Small intestine (tissue), 16 donors: ENCODE measurements around the gene TMSB4X. TPM values are rescaled to one million over a fixed set of nuclear protein-coding genes. Genes with fewer than 3 reads are reported as not detected.
A peak's percentile ranks its signal among the peaks of the same experiment; 100 is the strongest.

Experiments used
- DNase-seq, 2 donors: peaks; one replicate each; pipeline versions ENCODE4 v3.0.0 to v3.0.0-alpha.2; 2013
- FAIRE-seq: peaks from 2 replicates; lab custom pipeline; 2012; peaks lifted over from hg19 to GRCh38; lab: Jason Lieb, UNC
- H3K27ac ChIP-seq, 3 donors: one replicate each; pipeline ENCODE4 v1.5.1; 2013; ENCODE audit warnings: low read length in 2 of 3, mild to moderate bottlenecking in 2 of 3, control low read depth in 1 of 3, inconsistent platforms in 1 of 3, low read depth in 1 of 3, moderate library complexity in 1 of 3
- H3K27me3 ChIP-seq, 3 donors: one replicate each; pipeline ENCODE4 v1.6.1; 2013; ENCODE audit warnings: low read length in 3 of 3, inconsistent platforms in 1 of 3; ENCODE audit not compliant: control insufficient read depth in 3 of 3, insufficient read depth in 3 of 3
- H3K36me3 ChIP-seq, 3 donors: one replicate each; pipeline ENCODE4 v1.6.1; 2013; ENCODE audit warnings: low read length in 3 of 3, inconsistent platforms in 1 of 3, low read depth in 1 of 3, mild to moderate bottlenecking in 1 of 3, moderate library complexity in 1 of 3; ENCODE audit not compliant: control insufficient read depth in 3 of 3, insufficient read depth in 2 of 3
- H3K4me1 ChIP-seq, 3 donors: one replicate each; pipeline ENCODE4 v1.6.1; 2013; ENCODE audit warnings: low read length in 2 of 3, inconsistent platforms in 1 of 3, low read depth in 1 of 3, mild to moderate bottlenecking in 1 of 3, moderate library complexity in 1 of 3; ENCODE audit not compliant: control insufficient read depth in 3 of 3, insufficient read depth in 2 of 3
- H3K4me3 ChIP-seq, 3 donors: one replicate each; pipeline ENCODE4 v1.5.1; 2013; ENCODE audit warnings: low read length in 3 of 3, control low read depth in 1 of 3, inconsistent platforms in 1 of 3, low read depth in 1 of 3, mild to moderate bottlenecking in 1 of 3, moderate library complexity in 1 of 3
- H3K9me3 ChIP-seq, 2 donors: one replicate each; pipeline ENCODE4 v1.6.1; 2013; ENCODE audit warnings: low read depth in 1 of 2, low read length in 1 of 2; ENCODE audit not compliant: control insufficient read depth in 2 of 2, insufficient read depth in 1 of 2
- WGBS, 3 donors: extraction: QIAGEN DNeasy Blood & Tissue Kit; methylation state at CpG; one replicate each; pipeline ENCODE4 v1.1.7; 2013; 5-methylcytosine and 5-hydroxymethylcytosine counted together
- long read RNA-seq, 10 donors: transcript quantifications; one replicate each; lab custom pipeline, GENCODE V29; 2026
- polyA plus RNA-seq, 4 donors: library from polyadenylated mRNA; stranded (reverse) in 3 of 4; unstranded in 1 of 4; fragments of 200-250 nt in 3 of 4; fragments of 120-200 nt in 1 of 4; gene quantifications; one replicate each; pipeline versions ENCODE4 v1.2.1 to v1.2.3, GENCODE V29; 2013
- donor health status: healthy with polysubstance abuse.
- donor health status: control.
- donor health status: control.
- donor health status: Bipolar disorder and iron deficiency.
- donor health status: healthy.

The TMSB4X gene
- 1,000 to 10,000 TPM; 2,435 to 6,707 (median 4,378) TPM for polyA plus RNA-seq
- long read RNA-seq, donor 1, transcript TMSB4X-203 (2 exons, 1,702 nt): minor isoform, 1,857 of 5,996 reads
- long read RNA-seq, donor 1, transcript TMSB4X-204 (3 exons, 628 nt): major isoform, 4,037 of 5,996 reads
- long read RNA-seq, donor 1, partial matches to known transcripts: 19 of 5,996 reads
- long read RNA-seq, donor 1, other reads (novel, unspliced or antisense): 82 of 5,996 reads
- long read RNA-seq, donor 2, transcript TMSB4X-204 (3 exons, 628 nt): major isoform, 926 of 1,351 reads
- long read RNA-seq, donor 2, transcript TMSB4X-203 (2 exons, 1,702 nt): minor isoform, 407 of 1,351 reads
- long read RNA-seq, donor 2, partial matches to known transcripts: 5 of 1,351 reads
- long read RNA-seq, donor 2, other reads (novel, unspliced or antisense): 12 of 1,351 reads
- long read RNA-seq, donor 3, transcript TMSB4X-203 (2 exons, 1,702 nt): minor isoform, 1,164 of 2,853 reads
- long read RNA-seq, donor 3, transcript TMSB4X-204 (3 exons, 628 nt): major isoform, 1,648 of 2,853 reads
- long read RNA-seq, donor 3, partial matches to known transcripts: 12 of 2,853 reads
- long read RNA-seq, donor 3, other reads (novel, unspliced or antisense): 27 of 2,853 reads
- long read RNA-seq, donor 4, transcript TMSB4X-204 (3 exons, 628 nt): major isoform, 89 of 149 reads
- long read RNA-seq, donor 4, transcript TMSB4X-203 (2 exons, 1,702 nt): minor isoform, 54 of 149 reads
- long read RNA-seq, donor 4, partial matches to known transcripts: 6 of 149 reads
- long read RNA-seq, donor 4, other reads (novel, unspliced or antisense): 0 of 149 reads
- long read RNA-seq, donor 5, transcript TMSB4X-203 (2 exons, 1,702 nt): minor isoform, 202 of 632 reads
- long read RNA-seq, donor 5, transcript TMSB4X-204 (3 exons, 628 nt): major isoform, 429 of 632 reads
- long read RNA-seq, donor 5, partial matches to known transcripts: 0 of 632 reads
- long read RNA-seq, donor 5, other reads (novel, unspliced or antisense): 0 of 632 reads
- long read RNA-seq, donor 6, transcript TMSB4X-203 (2 exons, 1,702 nt): minor isoform, 791 of 2,049 reads
- long read RNA-seq, donor 6, transcript TMSB4X-204 (3 exons, 628 nt): major isoform, 1,229 of 2,049 reads
- long read RNA-seq, donor 6, partial matches to known transcripts: 7 of 2,049 reads
- long read RNA-seq, donor 6, other reads (novel, unspliced or antisense): 22 of 2,049 reads
- long read RNA-seq, donor 7, transcript TMSB4X-203 (2 exons, 1,702 nt): minor isoform, 1,236 of 3,379 reads
- long read RNA-seq, donor 7, transcript TMSB4X-204 (3 exons, 628 nt): major isoform, 2,110 of 3,379 reads
- long read RNA-seq, donor 7, partial matches to known transcripts: 9 of 3,379 reads
- long read RNA-seq, donor 7, other reads (novel, unspliced or antisense): 24 of 3,379 reads
- long read RNA-seq, donor 8, transcript TMSB4X-204 (3 exons, 628 nt): major isoform, 216 of 343 reads
- long read RNA-seq, donor 8, transcript TMSB4X-203 (2 exons, 1,702 nt): minor isoform, 127 of 343 reads
- long read RNA-seq, donor 8, partial matches to known transcripts: 0 of 343 reads
- long read RNA-seq, donor 8, other reads (novel, unspliced or antisense): 0 of 343 reads
- long read RNA-seq, donor 9, transcript TMSB4X-204 (3 exons, 628 nt): major isoform, 453 of 751 reads
- long read RNA-seq, donor 9, transcript TMSB4X-203 (2 exons, 1,702 nt): minor isoform, 298 of 751 reads
- long read RNA-seq, donor 9, partial matches to known transcripts: 0 of 751 reads
- long read RNA-seq, donor 9, other reads (novel, unspliced or antisense): 0 of 751 reads
- long read RNA-seq, donor 10, transcript TMSB4X-204 (3 exons, 628 nt): major isoform, 3,354 of 5,053 reads
- long read RNA-seq, donor 10, transcript TMSB4X-203 (2 exons, 1,702 nt): minor isoform, 1,643 of 5,053 reads
- long read RNA-seq, donor 10, partial matches to known transcripts: 21 of 5,053 reads
- long read RNA-seq, donor 10, other reads (novel, unspliced or antisense): 34 of 5,053 reads

DNA sequence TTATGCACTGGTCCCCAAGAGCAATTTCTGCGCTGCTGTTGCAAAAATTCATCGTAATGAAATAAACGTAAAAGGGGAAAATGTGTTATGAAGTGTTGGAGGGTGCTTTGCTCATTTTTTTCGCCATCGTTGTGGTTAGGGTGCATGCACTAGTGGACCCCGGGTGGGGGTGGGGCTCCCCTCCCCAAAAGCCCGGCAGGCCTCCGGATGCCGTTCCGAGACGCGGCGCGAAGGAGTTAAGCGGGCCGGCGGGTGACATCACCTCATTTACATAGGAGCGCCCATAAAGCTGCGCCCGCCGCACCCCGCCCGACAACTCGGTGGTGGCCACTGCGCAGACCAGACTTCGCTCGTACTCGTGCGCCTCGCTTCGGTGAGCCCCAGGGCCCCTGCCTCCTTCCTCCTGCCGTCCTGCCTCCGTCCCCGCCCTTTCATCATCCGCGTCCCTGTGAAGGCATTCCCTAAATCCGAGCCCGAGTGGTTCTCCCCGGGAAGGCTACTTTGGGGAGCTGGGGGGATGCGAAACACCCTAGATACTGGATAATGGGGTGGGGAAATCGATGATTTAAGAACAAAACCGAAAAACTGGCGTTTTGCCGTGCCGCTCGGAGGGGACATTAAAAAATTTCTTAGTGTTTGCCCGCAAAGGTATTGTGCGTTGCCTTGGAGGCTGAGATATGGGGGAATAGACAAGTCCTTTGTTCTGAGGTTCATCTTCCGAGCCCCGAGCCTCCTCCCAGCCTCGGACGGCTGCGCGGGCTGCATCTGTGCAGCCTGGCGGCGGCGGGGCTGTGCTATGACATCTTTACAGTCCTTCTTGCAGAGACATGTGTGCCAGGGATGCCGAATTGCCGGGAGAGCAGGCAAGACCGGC lies at the start of gene TMSB4X:
TSS of gene TMSB4X (plus strand) at position 315 of the 874 bp plus-strand sequence.
- Histone ChIP-seq H3K27ac (peak within 1 kb of the TSS; percentile 65 to 99 (median 90)), H3K9me3 (no peaks in the 10 kb centered on the region), H3K4me3 (peak within 1 kb of the TSS; percentile 64 to 99 (median 70)), H3K36me3 (peaks cover 0 to 8% (median 0%) of the 10 kb centered on the region in 3 donors), H3K4me1 (no peaks in the 10 kb centered on the region), H3K27me3 (no peaks in the 10 kb centered on the region)
- no peak for FAIRE-seq
- DNase-seq: peak; percentile 77 to 86
- WGBS, 3 donors: 1 to 33% (median 11%) methylated on average over 40 to 60 of the region's 60 CpGs

DNA sequence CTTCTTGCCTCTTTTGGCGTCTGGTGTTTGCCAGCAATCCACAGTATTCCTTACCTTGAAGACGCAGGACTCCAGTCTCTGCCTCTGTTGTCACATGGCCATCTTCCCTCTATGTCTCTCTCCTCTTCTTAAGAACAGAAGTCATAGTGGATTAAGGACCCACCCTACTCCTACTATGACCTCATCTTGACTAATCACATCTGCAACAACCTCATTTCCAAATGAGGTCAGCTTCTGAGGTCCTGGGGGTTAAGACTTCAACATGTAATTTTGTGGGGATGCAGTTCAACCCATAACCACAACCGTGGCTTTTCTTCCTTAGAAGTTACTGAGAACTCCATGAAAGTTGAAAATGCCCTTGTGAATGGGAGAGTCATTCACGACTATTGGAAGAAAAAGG lies 45.2 kb upstream of the TMSB4X start:
- no peaks in the 10 kb centered on the region for H3K4me1 ChIP-seq
- H3K36me3 ChIP-seq: no peaks in the 10 kb centered on the region
- DNase-seq: no peak
- H3K27me3 ChIP-seq: no peaks in the 10 kb centered on the region
- no peak overlapping the region for H3K4me3 ChIP-seq
- no peaks in the 10 kb centered on the region for H3K9me3 ChIP-seq
- 68 to 87% (median 76%) methylated on average over 4 of the region's 4 CpGs for WGBS, 3 donors
- H3K27ac ChIP-seq: no peak overlapping the region
- no peak for FAIRE-seq

DNA sequence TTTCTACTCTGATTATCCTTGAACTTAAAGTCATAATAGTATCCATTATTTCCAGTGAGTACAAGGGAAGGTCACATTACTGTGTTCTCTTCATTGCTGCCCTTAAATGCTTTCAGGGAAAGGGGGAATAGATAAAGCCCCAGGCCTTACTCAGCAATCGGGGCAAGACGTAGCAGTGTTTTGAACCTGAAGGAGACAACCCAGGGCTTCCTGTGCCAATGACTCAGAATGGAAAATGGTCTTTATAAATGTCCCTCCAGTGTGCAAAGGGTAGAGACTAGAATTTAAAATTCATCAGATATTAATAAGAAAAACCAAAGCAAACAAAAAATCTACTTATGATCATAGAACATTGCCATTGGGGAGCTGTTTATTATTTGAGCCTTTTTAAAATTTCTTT lies 44.8 kb upstream of the TMSB4X start:
- Histone ChIP-seq H3K4me3 (no peak overlapping the region), H3K9me3 (no peaks in the 10 kb centered on the region), H3K27me3 (no peaks in the 10 kb centered on the region), H3K4me1 (no peaks in the 10 kb centered on the region), H3K27ac (no peak overlapping the region), H3K36me3 (no peaks in the 10 kb centered on the region)
- 81 to 97% (median 90%) methylated on average over 2 of the region's 2 CpGs for WGBS, 3 donors
- DNase-seq (no peak), FAIRE-seq (no peak)

DNA sequence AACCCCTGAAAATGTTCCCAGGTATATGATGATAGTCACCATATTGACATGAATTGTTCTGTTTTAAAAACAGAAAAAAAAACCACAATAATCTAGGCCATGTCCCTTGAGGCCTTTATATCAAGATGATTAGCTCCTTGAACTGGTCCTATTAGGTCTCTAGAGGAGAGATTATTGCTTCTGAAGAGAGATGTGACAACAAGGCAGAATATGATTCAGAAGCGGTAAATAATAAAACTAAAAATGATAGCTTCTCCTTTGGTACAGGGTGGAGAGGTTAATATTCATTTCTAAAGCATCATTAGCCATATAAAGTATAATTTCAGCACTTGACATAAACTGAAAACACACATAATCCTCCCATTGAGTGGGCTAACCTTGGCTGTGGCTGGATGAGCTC lies 42.7 kb upstream of the TMSB4X start:
- FAIRE-seq: no peak
- H3K4me3 ChIP-seq: no peak overlapping the region

DNA sequence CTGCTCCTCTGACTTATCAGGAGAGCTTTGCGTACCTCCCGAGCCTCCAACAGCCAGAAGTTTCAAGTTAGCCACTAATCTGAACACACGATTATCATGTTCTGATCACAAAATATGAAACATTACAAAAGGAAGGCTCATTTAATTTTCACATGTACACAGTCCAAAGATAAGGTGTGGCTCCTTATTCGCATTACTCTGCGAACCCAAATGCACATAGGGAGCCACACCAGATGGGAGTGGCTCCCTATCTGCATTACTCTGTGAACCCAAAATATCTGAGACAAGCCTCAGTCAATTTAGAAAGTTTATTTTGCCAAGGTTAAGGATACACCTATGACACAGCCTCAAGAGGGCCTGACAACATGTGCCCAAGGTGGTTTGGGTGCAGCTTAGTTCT lies 40.1 kb upstream of the TMSB4X start:
- no peak for DNase-seq
- no peak for FAIRE-seq
- Histone ChIP-seq H3K4me1 (no peaks in the 10 kb centered on the region), H3K27me3 (no peaks in the 10 kb centered on the region), H3K27ac (no peak overlapping the region), H3K4me3 (no peak overlapping the region), H3K36me3 (no peaks in the 10 kb centered on the region), H3K9me3 (no peaks in the 10 kb centered on the region)
- 42 to 75% (median 68%) methylated on average over 5 of the region's 5 CpGs for WGBS, 3 donors

More for the DNA sequence above, 42.7 kb upstream of the TMSB4X start:
- no peak for DNase-seq
- H3K36me3 ChIP-seq: no peaks in the 10 kb centered on the region
- no peak overlapping the region for H3K27ac ChIP-seq
- no peaks in the 10 kb centered on the region for H3K9me3 ChIP-seq
- 93 to 100% (median 95%) methylated on average over 1 of the region's 1 CpG for WGBS, 3 donors
- no peaks in the 10 kb centered on the region for H3K4me1 ChIP-seq
- no peaks in the 10 kb centered on the region for H3K27me3 ChIP-seq

DNA sequence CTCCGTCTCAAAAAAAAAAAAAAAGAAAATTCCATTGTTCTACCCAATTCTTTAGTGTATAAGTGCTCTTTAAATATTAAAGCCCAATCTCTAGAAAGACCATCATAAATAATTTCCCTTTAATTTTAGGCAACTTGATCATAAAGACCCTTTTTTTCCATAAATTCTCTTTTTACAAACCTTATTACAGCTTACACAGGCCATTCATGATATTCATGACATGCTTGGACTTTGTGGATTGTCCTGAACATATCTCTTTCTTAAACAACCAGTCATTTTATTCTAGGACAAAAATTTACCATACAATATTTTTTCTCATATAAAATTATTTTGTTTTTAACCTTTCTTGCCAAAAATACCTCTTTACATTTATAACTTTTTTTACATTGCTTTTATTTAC lies 38.0 kb upstream of the TMSB4X start:
- H3K9me3 ChIP-seq: no peaks in the 10 kb centered on the region
- DNase-seq: no peak
- H3K4me3 ChIP-seq: no peak overlapping the region
- no peak overlapping the region for H3K27ac ChIP-seq
- H3K36me3 ChIP-seq: no peaks in the 10 kb centered on the region
- WGBS, 3 donors: 86 to 94% methylated on average over 1 of the region's 1 CpG; no CpG with 5 or more reads in 1 of the 3 donors
- no peaks in the 10 kb centered on the region for H3K4me1 ChIP-seq
- FAIRE-seq: no peak
- H3K27me3 ChIP-seq: no peaks in the 10 kb centered on the region
